A549 (cell line): ENCODE measurements around the gene SZT2. TPM values are rescaled to one million over a fixed set of nuclear protein-coding genes. Genes with fewer than 3 reads are reported as not detected.

Experiments used
- ATAC-seq, 2 experiments: fragments of 200-7000 bp in 1 of 2; fragments of >200 bp in 1 of 2; cut with Nextera tagmentation in 1 of 2; cut with Tn5 transposase in 1 of 2; 3 replicates each; pipeline versions ENCODE4 v1.8.0 to v1.9.1; 2018 to 2020; ENCODE audit warnings: mild to moderate bottlenecking in 1 of 2, moderate library complexity in 1 of 2
- CTCF ChIA-PET: fragments of 300-600 bp; sonication (Branson Sonifier 250); formaldehyde crosslinking; extraction: SDS; loops from one replicate; lab custom pipeline; 2021; ENCODE audit warnings: antibody characterized with exemption, inconsistent platforms; lab: Yijun Ruan, JAX
- POLR2A ChIA-PET: fragments of 350-600 bp; formaldehyde crosslinking; extraction: SDS; loops from one replicate; lab custom pipeline; 2021; ENCODE audit warnings: antibody characterized with exemption, inconsistent platforms; lab: Yijun Ruan, JAX
- DNase-seq, 2 experiments: peaks; one replicate each; pipeline versions ENCODE4 v3.0.0 to v3.0.0-alpha.2; 2011 to 2016; ENCODE audit warnings: low read depth in 1 of 2, low spot score in 1 of 2
- FAIRE-seq: peaks from 2 replicates; lab custom pipeline; 2011; peaks lifted over from hg19 to GRCh38; lab: Jason Lieb, UNC
- H3K27ac ChIP-seq, 2 experiments: fragments of >200 bp; sonication (Bioruptor Twin); formaldehyde crosslinking; 3 replicates each; pipeline ENCODE4 v1.5.1; 2016 to 2017
- H3K4me1 ChIP-seq: fragments of >200 bp; sonication (Bioruptor Twin); formaldehyde crosslinking; 3 replicates; pipeline ENCODE4 v1.6.1; 2016
- H3K4me2 ChIP-seq: fragments of >200 bp; sonication (Bioruptor Twin); formaldehyde crosslinking; 3 replicates; pipeline ENCODE4 v1.6.1; 2016
- H3K4me3 ChIP-seq: fragments of >200 bp; sonication (Bioruptor Twin); formaldehyde crosslinking; 3 replicates; pipeline ENCODE4 v1.5.1; 2016
- H3K9me3 ChIP-seq: fragments of >200 bp; sonication (Bioruptor Twin); formaldehyde crosslinking; 3 replicates; pipeline ENCODE4 v1.6.1; 2016
- CBX2 ChIP-seq: fragments of 200-600 bp; sonication (generic); IDR thresholded peaks from 2 replicates; pipeline ENCODE4 v1.6.1; 2016; ENCODE audit warnings: low read depth, mild to moderate bottlenecking, borderline replicate concordance
- CHD2 ChIP-seq: fragments of 150-350 bp; IDR thresholded peaks from 2 replicates; pipeline ENCODE4 v1.6.1; 2014; ENCODE audit warnings: low read length; ENCODE audit not compliant: partially characterized antibody
- CHD4 ChIP-seq: fragments of 200-600 bp; sonication (generic); IDR thresholded peaks from 2 replicates; pipeline ENCODE4 v1.6.1; 2016; ENCODE audit warnings: antibody characterized with exemption, mild to moderate bottlenecking, borderline replicate concordance
- EHF ChIP-seq: fragments of 250-450 bp; sonication (Bioruptor Pico); IDR thresholded peaks from 2 replicates; pipeline ENCODE4 v1.5.0; 2020; ENCODE audit warnings: mild to moderate bottlenecking
- HMGXB4 ChIP-seq: fragments of 250-450 bp; sonication (Bioruptor Pico); IDR thresholded peaks from 2 replicates; pipeline ENCODE4 v1.5.0; 2021; ENCODE audit warnings: mild to moderate bottlenecking, moderate library complexity, borderline replicate concordance
- JUNB ChIP-seq: fragments of >200 bp; sonication (Bioruptor Twin); formaldehyde crosslinking; IDR thresholded peaks from 2 replicates; pipeline ENCODE4 v1.6.1; 2016
- MYC ChIP-seq: IDR thresholded peaks from 2 replicates; pipeline ENCODE4 v1.6.1; 2012; ENCODE audit warnings: mild to moderate bottlenecking, inconsistent platforms, low read length, improper control_type of control experiment, borderline replicate concordance
- NFE2L2 ChIP-seq: fragments of 150-350 bp; conservative IDR thresholded peaks from 2 replicates; pipeline ENCODE4 v1.6.1; 2014; ENCODE audit warnings: low read length
- NPAS2 ChIP-seq: fragments of 250-450 bp; sonication (Bioruptor Pico); IDR thresholded peaks from 2 replicates; pipeline ENCODE4 v1.8.0; 2022; ENCODE audit warnings: mild to moderate bottlenecking, moderate library complexity, borderline replicate concordance
- PHF8 ChIP-seq: fragments of 200-600 bp; sonication (generic); IDR thresholded peaks from 2 replicates; pipeline ENCODE4 v1.6.1; 2016; ENCODE audit warnings: low read depth, mild to moderate bottlenecking, antibody characterized with exemption, moderate library complexity, borderline replicate concordance
- POLR2AphosphoS2 ChIP-seq: conservative IDR thresholded peaks from 2 replicates; pipeline ENCODE4 v1.6.1; 2012; ENCODE audit warnings: low read length, improper control_type of control experiment, inconsistent platforms
- RARB ChIP-seq: fragments of 250-450 bp; sonication (Bioruptor Pico); IDR thresholded peaks from 2 replicates; pipeline ENCODE4 v1.8.0; 2021; ENCODE audit warnings: mild to moderate bottlenecking, moderate library complexity
- RFX5 ChIP-seq: fragments of 450-650 bp; IDR thresholded peaks from 2 replicates; pipeline ENCODE4 v1.7.1; 2014; ENCODE audit warnings: antibody characterized with exemption, mild to moderate bottlenecking, moderate library complexity
- SMC3 ChIP-seq: fragments of >200 bp; sonication (Bioruptor Twin); formaldehyde crosslinking; IDR thresholded peaks from 3 replicates; pipeline ENCODE4 v1.6.1; 2018; ENCODE audit warnings: inconsistent platforms
- ZC3H11A ChIP-seq: fragments of 450-650 bp; IDR thresholded peaks from 2 replicates; pipeline ENCODE4 v1.6.1; 2014; ENCODE audit warnings: antibody characterized with exemption, mild to moderate bottlenecking
- ZNF302 ChIP-seq: fragments of 250-450 bp; sonication (Bioruptor Pico); IDR thresholded peaks from 2 replicates; pipeline ENCODE4 v1.9.0; 2021; ENCODE audit warnings: inconsistent platforms, mild to moderate bottlenecking, moderate library complexity
- WGBS: methylation state at CpG from one replicate; pipeline ENCODE4 v1.1.6; 2017; ENCODE audit errors: missing lambda C conversion rate; 5-methylcytosine and 5-hydroxymethylcytosine counted together
- polyA plus RNA-seq, 4 experiments: library from polyadenylated mRNA; depleted of rRNA in 3 of 4; stranded (reverse); fragments of >200 nt; fragmentation: RNase III in 1 of 4; extraction: RNeasy Plus Mini Kit Qiagen cat#74134 plus additional on column Dnase treatment in 1 of 4; gene quantifications; 2 replicates in 3 of 4; 3 replicates in 1 of 4; pipeline ENCODE4 v1.2.3, GENCODE V29; 2011 to 2017
- TF ChIP-seq, protein P1 (sequence below): fragments of 450-650 bp; IDR thresholded peaks from 2 replicates; pipeline ENCODE4 v1.6.1; 2014; ENCODE audit warnings: antibody characterized with exemption

The SZT2 gene
- polyA plus RNA-seq, 2 of the 4 experiments (the other 2 are of a cell fraction), result 6.1 to 6.5 TPM

DNA sequence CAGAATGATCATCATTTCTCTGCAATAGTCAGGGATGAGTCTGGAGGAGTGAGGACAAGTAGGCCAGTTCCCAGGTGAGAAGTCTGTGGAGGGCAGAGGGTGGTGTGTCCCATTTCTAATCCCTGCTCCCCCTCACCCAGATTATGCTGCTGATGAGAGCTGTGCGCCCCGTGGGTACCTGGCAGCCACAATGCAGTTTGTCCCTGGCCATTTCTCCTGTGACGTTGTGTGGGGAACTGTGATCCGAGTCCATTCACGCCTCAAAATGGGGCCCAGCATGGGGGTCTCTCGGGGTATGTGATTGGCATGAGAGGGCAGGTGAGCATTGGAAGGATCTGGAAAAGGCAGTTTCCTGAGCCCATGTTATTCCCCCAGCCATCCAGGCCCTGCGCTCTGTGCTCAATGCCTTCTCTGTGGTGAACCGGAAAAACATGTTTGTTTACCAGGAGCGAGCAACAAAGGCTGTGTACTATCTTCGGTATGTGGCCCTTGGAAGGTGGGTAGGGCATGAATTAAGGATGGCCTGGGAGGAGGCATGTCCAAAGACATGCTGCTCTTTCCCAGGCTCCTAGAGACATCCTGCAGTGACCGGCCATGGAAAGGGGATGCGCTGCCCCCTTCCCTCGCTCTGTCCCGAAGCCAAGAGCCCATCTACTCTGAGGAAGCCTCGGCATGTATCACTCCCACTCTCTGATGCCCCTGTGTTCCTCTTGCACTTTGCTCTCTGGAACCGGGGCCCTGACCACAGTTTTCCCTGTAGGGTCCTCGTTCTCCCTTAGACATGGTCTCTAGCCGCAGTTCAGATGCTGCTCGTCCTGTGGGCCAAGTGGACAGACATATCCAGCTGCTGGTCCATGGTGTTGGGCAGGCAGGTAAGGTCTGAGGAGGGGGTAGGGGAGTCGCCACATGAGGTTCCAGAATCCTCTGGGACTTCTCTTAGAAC lies 47.6 kb downstream of the SZT2 start:
- DNase-seq, result no peak
- no peak overlapping the region for H3K27ac ChIP-seq
- WGBS, result 92% methylated on average over 19 of the region's 20 CpGs
- CTCF ChIA-PET, result interaction anchor here (1.5 kb wide), 1 partner anchor 210 kb away, joined by 4 read pairs; no protein-coding TSS in a partner anchor
- H3K9me3 ChIP-seq, result no peaks in the 10 kb centered on the region
- H3K4me3 ChIP-seq, result no peak overlapping the region
- no peak overlapping the region for H3K4me2 ChIP-seq
- no peak for FAIRE-seq
- POLR2A ChIA-PET, result no interaction called here
- no peak for ATAC-seq
- TF ChIP-seq ZNF302 (no peak), NPAS2 (no peak), MYC (no peak), ZC3H11A (no peak), CHD4 (no peak), CBX2 (no peak), POLR2AphosphoS2 (no peak), EHF (CRISPR knock-in tag) (no peak), CHD2 (no peak), NFE2L2 (no peak), SMC3 (no peak), PHF8 (no peak)
- TF ChIP-seq, protein P1, sequence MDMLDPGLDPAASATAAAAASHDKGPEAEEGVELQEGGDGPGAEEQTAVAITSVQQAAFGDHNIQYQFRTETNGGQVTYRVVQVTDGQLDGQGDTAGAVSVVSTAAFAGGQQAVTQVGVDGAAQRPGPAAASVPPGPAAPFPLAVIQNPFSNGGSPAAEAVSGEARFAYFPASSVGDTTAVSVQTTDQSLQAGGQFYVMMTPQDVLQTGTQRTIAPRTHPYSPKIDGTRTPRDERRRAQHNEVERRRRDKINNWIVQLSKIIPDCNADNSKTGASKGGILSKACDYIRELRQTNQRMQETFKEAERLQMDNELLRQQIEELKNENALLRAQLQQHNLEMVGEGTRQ, result no peak
- no peaks in the 10 kb centered on the region for H3K4me1 ChIP-seq

- no peak overlapping the region for H3K4me3 ChIP-seq
- no peaks in the 10 kb centered on the region for H3K9me3 ChIP-seq
- ChIA-PET POLR2A (no interaction called here), CTCF (interaction anchor here (1.0 kb wide), 1 partner anchor 211 kb away, joined by 3 read pairs; no protein-coding TSS in a partner anchor)
- no peak for DNase-seq
- 87% methylated on average over 2 of the region's 3 CpGs for WGBS
- FAIRE-seq, result no peak
- ATAC-seq, result no peak
- H3K4me1 ChIP-seq, result no peaks in the 10 kb centered on the region
- no peak overlapping the region for H3K4me2 ChIP-seq
- TF ChIP-seq RARB (no peak), CHD4 (no peak)
- TF ChIP-seq, all 56 proteins: peak for 0
- no peak overlapping the region for H3K27ac ChIP-seq
Measured at GRCh38 chr1:43438006-43438405, 48.3 kb downstream of the SZT2 start.

- ChIA-PET CTCF (interaction anchor here (1.0 kb wide), 1 partner anchor 212 kb away, joined by 3 read pairs; no protein-coding TSS in a partner anchor), POLR2A (no interaction called here)
- WGBS, result 99% methylated on average over 8 of the region's 8 CpGs
- ATAC-seq (no peak), FAIRE-seq (no peak), DNase-seq (no peak)
- Histone ChIP-seq H3K4me1 (no peaks in the 10 kb centered on the region), H3K27ac (no peak overlapping the region), H3K4me2 (no peak overlapping the region), H3K4me3 (no peak overlapping the region), H3K9me3 (no peaks in the 10 kb centered on the region)
- no peak for TF ChIP-seq RFX5
- no peak for TF ChIP-seq JUNB
- no peak for TF ChIP-seq ZC3H11A
- TF ChIP-seq HMGXB4 (CRISPR knock-in tag), result no peak
Measured at GRCh38 chr1:43438576-43438952, 48.9 kb downstream of the SZT2 start.
